ENCODE measurements around the gene C2orf15. TPM values are rescaled to one million over a fixed set of nuclear protein-coding genes. Genes with fewer than 3 reads are reported as not detected.

C2orf15 gene
- total and polyA plus RNA-seq, 9 of the 15 experiments (the other 6 are each of a cell fraction or from before 2014, with no cell fraction given): 0.04 to 0.27 (median 0.15) TPM; not detected in 1

GRCh38 chr2:99111236-99111635 is 30.3 kb upstream of the C2orf15 start:
- Histone ChIP-seq H3K4me2 (ENCODE audit: insufficient read depth, low read length) (no peak overlapping the region), H3K9ac (ENCODE audit: insufficient read depth in 1 of 2, low read depth in 2 of 2, low read length in 2 of 2) (no peak overlapping the region), H3K9me3 (replicated peaks; ENCODE audit: control insufficient read depth, insufficient read depth, low read depth, low read length) (no peaks in the 10 kb centered on the region), H4K20me1 (replicated peaks; ENCODE audit: control insufficient read depth, insufficient read depth, low read length) (no peaks in the 10 kb centered on the region), H3K27ac (ENCODE audit: extremely low read depth, low read depth, low read length) (no peak overlapping the region), H3K27me3 (ENCODE audit: control insufficient read depth in 2 of 2, insufficient read depth in 2 of 2, low read length in 2 of 2) (0 out of 5 replicates have a peak, but pooled peaks cover 0 to 2% of the 10 kb centered on the region in 2 experiments), H3K9me1 (ENCODE audit: control insufficient read depth, insufficient read depth, low read length) (no peaks in the 10 kb centered on the region), H3K79me2 (ENCODE audit: control insufficient read depth, insufficient read depth, low read length) (no peaks in the 10 kb centered on the region), H3K4me1 (replicated peaks in 1 of 2; ENCODE audit: control insufficient read depth in 2 of 2, insufficient read depth in 2 of 2, low read length in 2 of 2) (peaks cover 0 to 6% of the 10 kb centered on the region in 2 experiments; a peak in 1 of 5 replicates), H3K4me3 (no peak overlapping the region), H2AFZ (ENCODE audit: low read depth, low read length) (no peak overlapping the region), H3K36me3 (ENCODE audit: control insufficient read depth, insufficient read depth, low read length) (no peaks in the 10 kb centered on the region)
- no peak for ATAC-seq
- no peak for DNase-seq (ENCODE audit: extremely low read depth in 1 of 4, low spot score in 3 of 4)
- FAIRE-seq: no peak
- ChIA-PET POLR2A (no interaction called here), CTCF (ENCODE audit: low intra/inter-chr PET ratio) (no interaction called here)
- intact Hi-C loops (cut with micrococcal nuclease) (no loop called here), in situ Hi-C loops (cut with MboI) (no loop called here)
- no TSS peak for BruUV-seq (replicated peaks)
- 6% methylated on average over 2 of the region's 2 CpGs for WGBS (ENCODE audit: insufficient coverage, low coverage, missing lambda C conversion rate)
- TF ChIP-seq, protein P1, sequence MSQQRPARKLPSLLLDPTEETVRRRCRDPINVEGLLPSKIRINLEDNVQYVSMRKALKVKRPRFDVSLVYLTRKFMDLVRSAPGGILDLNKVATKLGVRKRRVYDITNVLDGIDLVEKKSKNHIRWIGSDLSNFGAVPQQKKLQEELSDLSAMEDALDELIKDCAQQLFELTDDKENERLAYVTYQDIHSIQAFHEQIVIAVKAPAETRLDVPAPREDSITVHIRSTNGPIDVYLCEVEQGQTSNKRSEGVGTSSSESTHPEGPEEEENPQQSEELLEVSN (IDR thresholded peaks at IDR 0.05; ENCODE audit: borderline replicate concordance in 1 of 2, extremely low read depth in 1 of 2, insufficient read depth in 1 of 2, insufficient read length in 1 of 2, low read depth in 1 of 2, low read length in 1 of 2, poor library complexity in 1 of 2, severe bottlenecking in 1 of 2): no peak
- TF ChIP-seq NRF1 (conservative IDR thresholded peaks at IDR 0.05 in 1 of 2, IDR thresholded peaks at IDR 0.05 in 1 of 2) (no peak), NFYB (IDR thresholded peaks at IDR 0.05; ENCODE audit: extremely low read depth, insufficient read length) (no peak), RFX7 (CRISPR knock-in tag; IDR thresholded peaks at IDR 0.05) (no peak), RCOR1 (IDR thresholded peaks at IDR 0.05; ENCODE audit: borderline replicate concordance in 1 of 2, low read depth in 2 of 2, low read length in 2 of 2) (no peak), FOXM1 (IDR thresholded peaks at IDR 0.05; ENCODE audit: low read depth) (no peak), FOXM1 (CRISPR knock-in tag; IDR thresholded peaks at IDR 0.05; ENCODE audit: low read depth) (no peak), MCM7 (IDR thresholded peaks at IDR 0.05) (no peak), CBX2 (IDR thresholded peaks at IDR 0.05; ENCODE audit: insufficient read depth, low read length, poor library complexity, severe bottlenecking) (no peak), POLR3A (IDR thresholded peaks at IDR 0.05; ENCODE audit: borderline replicate concordance, extremely low read depth, insufficient read depth, insufficient read length) (no peak), ZNF175 (CRISPR knock-in tag; IDR thresholded peaks at IDR 0.05; ENCODE audit: low read depth) (no peak), RFX1 (IDR thresholded peaks at IDR 0.05) (no peak), LCOR (CRISPR knock-in tag; IDR thresholded peaks at IDR 0.05) (no peak), USF2 (CRISPR knock-in tag; IDR thresholded peaks at IDR 0.05) (no peak), ZNF696 (CRISPR knock-in tag; conservative IDR thresholded peaks at IDR 0.05) (no peak), TRIM24 (IDR thresholded peaks at IDR 0.05) (no peak), NFE2L1 (tag; IDR thresholded peaks at IDR 0.05; ENCODE audit: borderline replicate concordance, low read depth) (no peak)
- TF ChIP-seq, protein P2, sequence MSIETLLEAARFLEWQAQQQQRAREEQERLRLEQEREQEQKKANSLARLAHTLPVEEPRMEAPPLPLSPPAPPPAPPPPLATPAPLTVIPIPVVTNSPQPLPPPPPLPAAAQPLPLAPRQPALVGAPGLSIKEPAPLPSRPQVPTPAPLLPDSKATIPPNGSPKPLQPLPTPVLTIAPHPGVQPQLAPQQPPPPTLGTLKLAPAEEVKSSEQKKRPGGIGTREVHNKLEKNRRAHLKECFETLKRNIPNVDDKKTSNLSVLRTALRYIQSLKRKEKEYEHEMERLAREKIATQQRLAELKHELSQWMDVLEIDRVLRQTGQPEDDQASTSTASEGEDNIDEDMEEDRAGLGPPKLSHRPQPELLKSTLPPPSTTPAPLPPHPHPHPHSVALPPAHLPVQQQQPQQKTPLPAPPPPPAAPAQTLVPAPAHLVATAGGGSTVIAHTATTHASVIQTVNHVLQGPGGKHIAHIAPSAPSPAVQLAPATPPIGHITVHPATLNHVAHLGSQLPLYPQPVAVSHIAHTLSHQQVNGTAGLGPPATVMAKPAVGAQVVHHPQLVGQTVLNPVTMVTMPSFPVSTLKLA (conservative IDR thresholded peaks at IDR 0.05): no peak
